Ishikawa (cell line): ENCODE data around the gene SYCP2.

Source experiments
- CEBPB ChIP-seq: IDR thresholded peaks from 2 replicates; pipeline ENCODE4 v1.6.1; 2012
- CREB1 ChIP-seq: IDR thresholded peaks from 2 replicates; pipeline ENCODE4 v1.6.1; 2012; ENCODE audit warnings: low read depth
- EGR1 ChIP-seq: IDR thresholded peaks from 2 replicates; pipeline ENCODE4 v1.6.1; 2012
- EP300 ChIP-seq: IDR thresholded peaks from 2 replicates; pipeline ENCODE4 v1.6.1; 2012; ENCODE audit warnings: borderline replicate concordance
- FOXM1 ChIP-seq: IDR thresholded peaks from 2 replicates; pipeline ENCODE4 v1.6.1; 2012; ENCODE audit warnings: low read depth, borderline replicate concordance
- MAX ChIP-seq: IDR thresholded peaks from 2 replicates; pipeline ENCODE4 v1.6.1; 2012
- NFIC ChIP-seq: IDR thresholded peaks from 2 replicates; pipeline ENCODE4 v1.6.1; 2012
- RAD21 ChIP-seq: IDR thresholded peaks from 2 replicates; pipeline ENCODE4 v1.6.1; 2012; ENCODE audit warnings: low read depth
- REST ChIP-seq: IDR thresholded peaks from 2 replicates; pipeline ENCODE4 v1.6.1; 2012; ENCODE audit warnings: low read depth, mild to moderate bottlenecking
- TAF1 ChIP-seq: IDR thresholded peaks from 2 replicates; pipeline ENCODE4 v1.6.1; 2012; ENCODE audit warnings: low read depth, mild to moderate bottlenecking
- TCF12 ChIP-seq: IDR thresholded peaks from 2 replicates; pipeline ENCODE4 v1.6.1; 2012; ENCODE audit warnings: low read depth
- TEAD4 ChIP-seq: IDR thresholded peaks from 2 replicates; pipeline ENCODE4 v1.6.1; 2012
- USF1 ChIP-seq: IDR thresholded peaks from 2 replicates; pipeline ENCODE4 v1.6.1; 2012
- YY1 ChIP-seq: IDR thresholded peaks from 2 replicates; pipeline ENCODE4 v1.6.1; 2012; ENCODE audit warnings: low read depth
- ZBTB7A ChIP-seq: IDR thresholded peaks from 2 replicates; pipeline ENCODE4 v1.6.1; 2012; ENCODE audit warnings: low read depth

SYCP2 gene

GRCh38 chr20:59937150-59937549 lies 3.7 kb upstream of the SYCP2 start:
- TF ChIP-seq CEBPB (no peak), EP300 (no peak), RAD21 (no peak), ZBTB7A (no peak), MAX (no peak), CREB1 (no peak), FOXM1 (no peak), USF1 (no peak), TEAD4 (no peak), YY1 (no peak), TCF12 (no peak), REST (no peak), NFIC (no peak), TAF1 (no peak), EGR1 (no peak)

- no peak for TF ChIP-seq USF1
- TF ChIP-seq ZBTB7A, result no peak
- no peak for TF ChIP-seq MAX
- no peak for TF ChIP-seq TEAD4
- TF ChIP-seq YY1, result no peak
- no peak for TF ChIP-seq EGR1
- TF ChIP-seq FOXM1, result no peak
- no peak for TF ChIP-seq TAF1
- TF ChIP-seq CREB1, result no peak
- no peak for TF ChIP-seq REST
Measured at GRCh38 chr20:59936409-59936808, 3.0 kb upstream of the SYCP2 start.

- TF ChIP-seq CEBPB, result no peak
- no peak for TF ChIP-seq RAD21
- no peak for TF ChIP-seq ZBTB7A
- no peak for TF ChIP-seq CREB1
- no peak for TF ChIP-seq REST
- no peak for TF ChIP-seq TCF12
- TF ChIP-seq NFIC, result no peak
- no peak for TF ChIP-seq TEAD4
- TF ChIP-seq USF1, result no peak
- no peak for TF ChIP-seq YY1
- no peak for TF ChIP-seq TAF1
- TF ChIP-seq EGR1, result no peak
- no peak for TF ChIP-seq MAX
- TF ChIP-seq FOXM1, result no peak
- TF ChIP-seq EP300, result no peak
Measured at GRCh38 chr20:59935457-59936185, 2.2 kb upstream of the SYCP2 start.
